Measurements from ENCODE around the gene ARHGEF16.
A peak's percentile ranks its signal among the peaks of the same experiment; 100 is the strongest.

Gene ARHGEF16

DNA sequence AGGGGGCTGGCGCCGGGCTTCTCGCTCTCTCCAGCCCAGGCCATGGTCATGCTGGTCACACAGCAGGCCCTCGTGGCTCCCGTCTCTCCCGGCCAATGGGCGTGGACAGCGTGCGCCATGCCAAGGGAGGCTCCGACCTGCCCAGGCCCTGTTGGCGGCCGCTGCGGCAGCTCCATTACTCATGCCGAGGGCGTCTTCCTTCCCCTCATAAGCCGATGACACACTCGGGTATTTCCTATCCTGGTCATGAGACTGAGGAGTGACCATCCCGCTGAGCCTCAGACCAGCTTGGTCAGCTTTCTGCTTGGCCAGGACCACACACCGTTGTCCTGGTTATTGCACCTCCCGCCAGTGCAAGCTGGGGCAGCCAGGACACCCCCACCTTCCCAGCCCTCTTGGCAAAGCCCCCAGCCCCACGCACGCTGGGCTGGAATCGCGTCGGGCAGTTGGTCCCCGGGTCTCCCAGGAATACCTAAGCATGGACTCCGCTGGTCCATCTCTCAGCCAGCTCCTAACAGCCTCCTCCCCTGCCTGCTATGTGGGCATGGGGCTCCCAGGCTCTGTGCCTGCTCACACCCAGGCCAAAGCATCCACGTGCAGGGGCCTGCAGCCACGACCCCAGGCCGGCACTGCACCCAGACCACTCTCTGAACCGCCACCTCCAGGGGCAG, 49.8 kb downstream of the ARHGEF16 start:
- no peak for DNase-seq

DNA sequence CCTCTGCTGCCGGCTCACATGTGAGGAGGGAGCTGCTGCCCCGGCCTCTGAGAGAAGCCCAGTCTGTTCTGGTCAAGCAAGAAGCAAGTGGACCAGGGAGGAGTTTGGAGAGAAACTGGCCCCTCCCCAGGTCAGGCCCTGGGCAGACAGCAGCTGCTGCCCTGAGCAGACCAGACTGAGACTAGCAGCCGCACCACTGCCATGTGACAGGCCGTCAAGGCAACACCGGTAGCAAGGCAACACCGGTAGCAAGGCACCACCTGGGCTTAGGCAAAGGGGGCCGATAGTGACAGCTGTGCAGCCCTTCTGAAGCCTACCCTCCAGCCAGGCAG, 50.3 kb downstream of the ARHGEF16 start:
- DNase-seq = no peak

DNA sequence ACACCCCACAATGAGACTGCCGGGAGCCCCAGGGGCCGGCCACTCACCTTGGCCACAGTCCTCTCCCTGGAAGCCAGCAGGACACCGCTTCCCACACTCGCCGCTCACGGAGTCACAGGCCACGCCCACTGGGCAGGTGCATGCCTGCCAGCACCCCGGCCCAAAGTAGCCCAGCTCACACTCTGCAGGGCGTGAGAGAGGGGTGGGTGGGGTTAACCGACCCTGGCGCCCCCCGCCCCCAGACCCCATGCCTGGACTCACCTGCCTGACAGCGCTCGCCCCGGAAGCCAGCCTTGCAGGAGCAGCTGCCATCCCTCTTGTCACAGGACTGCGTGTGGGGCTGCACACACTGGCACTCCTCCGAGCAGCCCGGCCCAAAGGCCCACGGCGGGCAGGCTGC, 50.7 kb downstream of the ARHGEF16 start:
- DNase-seq = no peak

DNA sequence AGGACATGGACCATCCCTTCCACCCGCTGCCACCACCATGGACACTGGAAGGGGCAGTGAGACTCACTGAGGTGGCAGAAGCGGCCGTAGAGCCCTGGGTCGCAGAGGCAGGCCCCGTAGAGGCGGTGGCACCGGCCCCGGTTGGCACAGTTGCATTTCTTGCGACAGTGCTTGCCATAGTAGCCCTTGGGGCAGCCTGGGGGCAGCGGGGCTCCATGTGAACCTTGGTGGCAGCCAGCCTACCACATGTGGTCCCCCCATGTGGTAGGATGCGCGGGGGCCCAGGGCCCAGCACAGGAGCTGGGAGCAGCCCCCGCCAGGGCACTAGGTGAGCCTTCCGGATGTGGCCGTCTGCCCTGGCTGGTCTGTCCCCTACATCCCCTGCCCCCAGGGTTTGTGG, 51.6 kb downstream of the ARHGEF16 start:
- no peak for DNase-seq

DNA sequence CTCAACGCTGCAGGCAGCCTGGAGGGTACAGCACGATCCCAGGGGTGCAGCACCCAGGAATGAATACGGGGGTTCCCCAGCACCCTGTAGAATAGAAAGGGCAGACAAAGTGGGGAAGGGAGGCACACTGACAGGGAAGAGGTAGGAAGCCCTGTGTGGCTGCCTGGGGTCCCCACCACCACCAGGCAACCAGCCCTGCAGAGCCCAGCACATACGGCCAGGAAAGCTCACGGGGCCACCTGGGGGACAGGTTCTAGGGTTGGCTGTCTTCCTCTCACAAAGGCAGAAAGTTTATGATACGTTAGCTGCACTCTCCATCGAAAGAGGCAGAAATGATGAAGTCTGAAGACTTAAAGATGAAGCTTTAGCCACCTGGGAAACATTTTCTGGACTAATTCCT, 52.5 kb downstream of the ARHGEF16 start:
- DNase-seq = no peak

GRCh38 chr1:3507636-3508275, 53.3 kb downstream of the ARHGEF16 start:
- peak; percentile 5 for DNase-seq

DNA sequence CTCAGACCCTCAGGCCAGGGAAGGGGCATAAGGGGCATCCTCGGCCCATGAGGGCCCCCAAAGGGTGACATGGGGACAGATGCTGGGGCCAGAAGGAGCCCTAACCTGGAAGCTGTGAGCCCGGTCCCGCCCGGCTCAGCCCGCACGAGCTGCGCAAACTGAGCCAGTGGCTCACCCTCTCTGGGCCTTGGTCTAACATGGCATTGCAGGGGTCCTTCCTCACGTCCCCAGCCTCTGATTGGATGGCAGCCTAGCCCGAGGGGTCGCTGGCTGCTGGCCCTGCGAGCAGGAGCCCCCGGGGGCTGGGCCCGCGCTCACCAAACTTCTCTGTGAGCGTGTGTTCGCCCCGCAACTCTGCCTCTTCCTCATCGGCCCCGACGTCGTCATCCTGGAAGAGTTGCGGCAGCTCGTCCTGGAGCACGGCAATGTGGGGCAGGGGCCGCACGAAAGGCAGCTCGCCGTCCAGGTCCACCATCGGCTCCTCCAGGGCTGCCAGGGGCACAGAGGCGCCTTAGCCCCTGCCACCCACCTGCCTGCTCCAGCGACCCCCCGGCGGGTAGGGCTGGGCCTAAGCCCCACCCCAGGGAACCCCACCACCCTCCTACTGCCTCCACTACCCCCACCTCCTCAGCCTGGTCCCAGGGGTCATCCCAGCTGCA, 54.4 kb downstream of the ARHGEF16 start:
- DNase-seq = no peak

- no peak for DNase-seq
Observed at GRCh38 chr1:3509721-3510120, 55.3 kb downstream of the ARHGEF16 start.

- DNase-seq = no peak
Observed at GRCh38 chr1:3510136-3510955, 55.9 kb downstream of the ARHGEF16 start.

DNA sequence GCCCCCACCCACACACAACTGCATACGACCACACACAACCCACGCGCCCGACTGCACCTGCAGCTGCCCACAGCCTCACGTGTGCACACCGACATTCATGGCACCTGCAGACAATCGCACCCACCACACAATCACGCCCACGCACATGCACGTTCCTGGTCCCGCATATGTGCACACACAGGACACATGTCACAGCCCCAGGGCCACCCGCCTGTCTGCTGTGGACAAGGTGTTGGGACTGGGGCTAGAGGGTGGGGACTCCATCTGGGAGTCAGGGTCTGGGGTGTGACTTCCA, 56.4 kb downstream of the ARHGEF16 start:
- no peak for DNase-seq

- no peak for DNase-seq
Observed at GRCh38 chr1:3511306-3511705, 56.8 kb downstream of the ARHGEF16 start.

DNA sequence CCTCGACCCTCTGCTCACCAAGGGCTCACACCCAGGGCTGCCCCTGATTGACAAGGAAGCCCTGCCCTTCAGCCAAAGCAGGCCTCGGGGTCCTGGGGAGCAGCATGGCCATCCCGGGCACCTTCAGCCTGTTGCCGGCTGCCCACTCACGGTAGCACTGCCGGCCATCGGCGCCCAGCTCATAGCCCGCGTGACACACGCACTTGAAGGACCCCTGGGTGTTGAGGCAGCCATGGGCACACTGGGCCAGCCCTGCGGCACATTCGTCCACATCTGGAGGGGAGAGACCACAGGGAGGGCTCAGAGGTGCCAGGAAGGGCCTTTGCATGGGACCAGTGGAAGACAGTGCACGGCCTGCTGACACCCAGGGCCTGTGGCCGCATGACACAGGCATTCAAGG, 57.4 kb downstream of the ARHGEF16 start:
- DNase-seq = no peak

DNA sequence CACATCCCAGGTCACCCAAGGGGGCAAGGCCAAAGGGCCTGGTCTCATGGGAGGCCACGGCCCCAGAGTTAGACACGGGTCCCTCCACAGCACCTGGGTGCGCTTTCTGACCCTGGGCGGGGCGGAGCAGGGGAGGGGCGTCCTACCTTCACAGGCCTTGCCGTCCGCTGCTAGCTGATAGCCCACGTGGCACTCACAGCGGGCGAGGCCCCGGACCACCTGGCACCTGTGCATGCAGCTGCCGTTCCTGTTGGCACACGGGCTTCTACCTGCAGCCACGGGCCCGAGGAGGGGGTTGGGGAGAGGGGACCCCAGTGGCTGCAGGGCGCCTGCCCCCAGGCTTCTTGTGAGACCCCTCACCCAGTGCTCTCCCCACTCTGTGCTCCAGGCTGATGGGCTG, 59.9 kb downstream of the ARHGEF16 start:
- DNase-seq = no peak

DNA sequence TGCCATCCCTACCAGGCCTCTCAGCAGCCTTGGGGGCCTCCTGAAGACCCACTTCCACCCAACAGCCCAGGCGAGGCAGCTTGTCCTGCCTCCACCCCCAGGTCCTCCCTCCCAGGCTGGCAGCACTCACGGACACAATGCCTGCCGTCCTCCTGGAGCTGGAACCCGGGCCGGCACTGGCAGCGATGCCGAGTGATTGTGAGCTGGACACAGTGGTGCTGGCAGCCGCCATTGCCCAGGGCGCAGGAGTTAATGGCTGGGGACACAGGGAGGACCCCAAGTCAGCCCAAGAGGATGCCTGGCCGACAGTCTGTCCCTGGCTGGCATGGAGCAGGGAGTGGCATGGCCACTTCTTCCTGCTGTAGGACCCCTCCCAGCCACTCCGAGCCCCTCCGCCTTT, 60.8 kb downstream of the ARHGEF16 start:
- DNase-seq = no peak

- no peak for DNase-seq
Observed at GRCh38 chr1:3515774-3516480, 61.5 kb downstream of the ARHGEF16 start.

DNA sequence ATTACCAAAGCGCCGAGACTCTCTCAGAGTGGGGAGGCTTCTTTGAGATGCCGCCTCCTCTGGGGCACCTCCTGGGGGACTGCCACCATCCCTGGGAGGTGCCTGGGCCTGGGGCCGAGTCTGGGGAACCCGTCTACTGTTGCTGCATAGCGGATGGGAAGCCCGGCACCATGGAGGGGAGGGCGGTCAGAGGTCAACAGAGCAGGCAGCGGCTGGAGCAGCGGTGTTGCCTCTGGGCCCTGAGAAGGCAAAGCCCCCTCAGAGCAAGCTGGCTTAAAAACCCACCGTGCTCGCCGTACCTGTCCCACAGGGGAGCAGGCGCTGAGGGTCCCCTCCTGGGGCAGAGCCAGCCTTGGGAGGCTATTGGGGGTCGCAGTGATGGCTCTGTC, 62.0 kb downstream of the ARHGEF16 start:
- DNase-seq = no peak

DNA sequence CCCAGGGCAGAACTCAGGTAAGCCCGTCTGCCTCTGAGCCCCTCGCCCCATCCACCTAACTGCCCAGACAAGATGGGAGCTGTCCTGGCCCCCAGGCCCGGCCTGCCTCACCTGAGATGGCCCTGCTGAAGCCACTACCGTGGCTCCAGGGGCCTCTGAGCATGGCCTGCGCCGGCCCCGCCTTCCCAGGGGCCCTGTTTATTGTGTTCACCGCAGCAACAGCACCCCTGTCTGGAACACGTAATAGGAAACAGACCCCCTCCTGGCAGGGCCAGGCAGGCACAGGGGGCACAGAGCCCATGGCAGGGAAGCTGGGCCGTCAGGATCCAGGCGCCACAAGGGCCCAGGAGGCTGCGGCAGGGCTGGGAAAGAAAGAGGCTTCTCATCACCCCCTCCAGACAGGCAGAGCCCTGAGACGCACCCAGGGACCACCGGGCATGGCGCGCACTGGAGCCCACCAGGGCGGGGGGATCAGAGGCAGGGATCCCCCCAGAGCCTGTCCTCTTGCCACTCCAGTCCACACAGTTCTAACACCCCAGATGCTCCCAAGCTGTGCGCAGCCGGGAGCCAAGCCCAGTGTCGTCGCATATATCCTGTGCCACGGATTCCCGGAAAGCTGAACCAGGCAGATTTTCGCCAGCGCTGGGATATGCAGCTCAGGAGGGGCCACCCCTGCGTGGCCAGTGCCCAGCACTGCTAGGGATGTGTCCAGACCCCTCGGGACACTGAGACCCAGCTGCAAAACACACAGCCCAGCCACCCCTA, 62.6 kb downstream of the ARHGEF16 start:
- DNase-seq = no peak

DNA sequence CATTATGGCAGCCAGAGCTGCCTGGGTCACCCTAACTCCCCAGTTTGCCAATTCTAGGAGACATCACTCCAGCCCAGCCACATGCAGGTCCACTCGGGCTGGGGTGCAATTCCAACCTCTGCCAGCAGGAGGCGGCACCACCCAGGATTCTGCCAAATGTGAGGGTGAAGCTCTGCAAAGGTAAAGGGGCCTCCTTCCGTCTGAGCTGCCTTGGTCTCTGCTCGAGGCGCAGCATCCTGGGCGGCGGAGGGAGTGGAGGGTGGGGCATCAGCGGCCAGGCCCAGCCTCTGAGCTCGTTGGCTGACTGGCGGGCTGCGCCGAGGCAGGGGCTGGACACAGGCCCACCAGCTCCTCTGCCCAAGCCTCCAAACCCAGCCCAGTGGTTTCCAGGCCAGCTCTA, 63.8 kb downstream of the ARHGEF16 start:
- DNase-seq = no peak

DNA sequence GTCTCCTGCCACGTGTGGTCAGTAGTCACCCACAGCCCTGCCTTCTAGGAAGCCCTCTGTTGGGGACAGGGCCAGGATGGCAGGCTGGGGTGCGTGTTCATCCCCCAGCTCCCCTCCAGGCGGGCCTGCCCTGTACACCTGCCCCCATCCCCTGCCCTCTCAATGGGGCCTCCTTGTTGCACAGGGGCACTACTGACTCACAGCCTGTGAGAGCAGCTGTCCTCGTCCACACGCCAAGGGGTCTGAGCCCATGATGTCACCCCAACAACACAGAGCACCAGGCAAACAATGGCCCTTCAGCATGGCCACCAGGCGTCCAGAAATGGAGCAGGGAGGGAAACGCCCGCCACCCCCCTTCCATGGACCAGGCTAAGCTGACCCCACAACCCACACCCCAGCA, 64.3 kb downstream of the ARHGEF16 start:
- no peak for DNase-seq

- no peak for DNase-seq
Observed at GRCh38 chr1:3519301-3519885, 64.9 kb downstream of the ARHGEF16 start.

DNA sequence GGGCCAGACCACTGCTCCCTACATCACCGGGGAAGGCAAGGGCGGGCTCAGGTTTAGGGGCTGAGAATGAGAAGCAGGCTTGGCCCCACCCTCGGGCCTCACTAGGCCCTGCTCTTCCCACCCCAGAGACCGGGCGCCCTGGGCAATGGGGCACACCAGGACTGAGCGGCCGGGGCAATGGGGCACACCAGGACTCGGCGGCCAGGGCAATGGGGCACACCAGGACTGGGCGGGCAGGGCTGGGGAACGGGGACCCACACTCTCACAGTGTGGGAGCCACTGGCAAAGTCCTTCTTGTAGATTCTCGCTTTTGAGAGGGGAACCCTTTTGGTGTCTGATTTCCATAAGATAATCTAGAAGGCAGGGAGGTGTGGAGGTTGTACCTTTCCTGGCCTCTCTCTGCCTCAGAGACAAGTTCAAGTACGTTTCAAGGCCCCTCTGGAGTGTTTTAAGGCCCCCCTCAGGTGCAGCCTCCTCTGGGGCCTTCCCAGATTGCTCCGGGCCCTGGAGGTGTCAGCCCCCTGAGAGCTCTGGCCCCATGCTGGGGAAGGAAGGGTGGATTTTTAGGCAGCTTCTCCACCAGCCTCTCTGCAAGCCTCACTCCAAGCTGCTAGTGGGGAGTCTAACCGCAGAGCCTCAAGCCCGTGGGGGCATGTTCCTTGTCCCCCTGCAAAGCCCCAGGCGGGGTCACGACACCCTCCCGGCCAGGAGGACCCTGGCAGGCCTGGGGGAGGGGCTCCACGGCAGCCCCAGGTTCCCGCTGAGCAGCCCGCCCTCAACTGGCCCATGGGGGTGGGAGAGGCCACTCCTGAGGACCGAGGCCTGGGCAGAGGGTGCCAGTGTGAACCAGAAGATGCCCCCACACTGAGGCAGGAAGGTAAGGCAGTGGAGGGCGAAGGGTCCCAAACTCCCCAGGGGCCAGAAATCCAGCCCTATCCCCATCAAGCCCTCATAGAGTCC, 66.2 kb downstream of the ARHGEF16 start:
- DNase-seq = no peak

Data from OCI-M1 (cell line).